H1 (cell line): ENCODE measurements around the gene PANX1. TPM values are rescaled to one million over a fixed set of nuclear protein-coding genes. Genes with fewer than 3 reads are reported as not detected.

Experiments
- CTCF ChIA-PET: fragments of 300-600 bp; sonication (Branson Sonifier 250); formaldehyde crosslinking; loops from one replicate; lab custom pipeline; 2021; ENCODE audit not compliant: partially characterized antibody; lab: Charles Lee
- POLR2A ChIA-PET: fragments of 300-600 bp; sonication (Branson Sonifier 250); formaldehyde crosslinking; loops from one replicate; lab custom pipeline; 2021; ENCODE audit warnings: inconsistent platforms; ENCODE audit not compliant: partially characterized antibody; lab: Charles Lee
- DNase-seq, 2 experiments: peaks; one replicate each; pipeline versions ENCODE4 v3.0.0 to v3.0.0-alpha.2; 2010 to 2022; ENCODE audit warnings: low spot score in 2 of 2, low read depth in 1 of 2, mixed read lengths in 1 of 2
- FAIRE-seq: peaks from 2 replicates; lab custom pipeline; 2011; peaks lifted over from hg19 to GRCh38; lab: Jason Lieb, UNC
- H2AFZ ChIP-seq: 2 replicates; pipeline ENCODE4 v1.8.1; 2012; ENCODE audit warnings: low read length, inconsistent platforms
- H2AK5ac ChIP-seq: 2 replicates; pipeline ENCODE4 v1.6.1; 2013; ENCODE audit warnings: low read depth, low read length
- H2BK120ac ChIP-seq: replicated peaks from 2 replicates; pipeline ENCODE3; 2013; ENCODE audit warnings: low read depth, low read length, inconsistent platforms
- H2BK12ac ChIP-seq: 2 replicates; pipeline ENCODE4 v1.6.1; 2013; ENCODE audit warnings: low read depth, low read length
- H2BK15ac ChIP-seq: 2 replicates; pipeline ENCODE4 v1.6.1; 2013; ENCODE audit warnings: low read length
- H2BK20ac ChIP-seq: 2 replicates; pipeline ENCODE4 v1.6.1; 2013; ENCODE audit warnings: low read length
- H2BK5ac ChIP-seq: 2 replicates; pipeline ENCODE4 v1.6.1; 2013; ENCODE audit warnings: low read depth, low read length
- H3K14ac ChIP-seq: 2 replicates; pipeline ENCODE4 v1.6.1; 2013; ENCODE audit warnings: inconsistent platforms; ENCODE audit not compliant: insufficient read length
- H3K18ac ChIP-seq: 2 replicates; pipeline ENCODE4 v1.6.1; 2013; ENCODE audit warnings: low read length; ENCODE audit errors: extremely low read depth
- H3K23ac ChIP-seq: 2 replicates; pipeline ENCODE4 v1.6.1; 2013; ENCODE audit warnings: inconsistent platforms; ENCODE audit not compliant: insufficient read length
- H3K23me2 ChIP-seq: 2 replicates; pipeline ENCODE4 v1.6.1; 2013; ENCODE audit warnings: low read depth, low read length
- H3K27ac ChIP-seq: 2 replicates; pipeline ENCODE4 v1.6.1; 2011; ENCODE audit warnings: low read depth, low read length, inconsistent platforms
- H3K27me3 ChIP-seq, 4 experiments: replicated peaks in 1 of 4; 1 replicate in 1 of 4; 2 replicates in 3 of 4; pipeline versions ENCODE4 v1.6.1 to v1.8.1; 2011 to 2013; ENCODE audit warnings: low read length in 3 of 4, mild to moderate bottlenecking in 3 of 4, inconsistent platforms in 2 of 4, mixed read lengths in 2 of 4, moderate library complexity in 1 of 4; ENCODE audit not compliant: control insufficient read depth in 3 of 4, insufficient read depth in 3 of 4; ENCODE audit errors: extremely low read depth in 1 of 4
- H3K36me3 ChIP-seq, 4 experiments: 2 replicates each; pipeline versions ENCODE4 v1.6.1 to v1.8.1; 2011 to 2013; ENCODE audit warnings: mild to moderate bottlenecking in 4 of 4, low read length in 3 of 4, moderate library complexity in 2 of 4, control low read depth in 1 of 4, inconsistent platforms in 1 of 4; ENCODE audit not compliant: insufficient read depth in 4 of 4, control insufficient read depth in 2 of 4
- H3K4ac ChIP-seq: replicated peaks from 2 replicates; pipeline ENCODE3; 2013; ENCODE audit warnings: low read length, low read depth, mixed read lengths, inconsistent platforms; ENCODE audit not compliant: insufficient read length
- H3K4me1 ChIP-seq, 4 experiments: replicated peaks in 1 of 4; 1 replicate in 1 of 4; 2 replicates in 3 of 4; pipeline versions ENCODE4 v1.6.1 to v1.8.1; 2011 to 2013; ENCODE audit warnings: low read length in 3 of 4, inconsistent platforms in 2 of 4, mixed read lengths in 1 of 4; ENCODE audit not compliant: insufficient read depth in 4 of 4, control insufficient read depth in 3 of 4
- H3K4me2 ChIP-seq, 2 experiments: 2 replicates each; pipeline versions ENCODE4 v1.6.1 to v1.8.1; 2011 to 2013; ENCODE audit warnings: low read depth in 2 of 2, low read length in 2 of 2, control low read depth in 1 of 2, inconsistent platforms in 1 of 2, mild to moderate bottlenecking in 1 of 2; ENCODE audit not compliant: insufficient read depth in 1 of 2
- H3K4me3 ChIP-seq, 4 experiments: fragments of 200-600, 300-600 bp in 1 of 4; sonication (generic), shearing (Covaris generic), sonication (Bioruptor Twin) in 1 of 4; 2 replicates each; pipeline versions ENCODE4 v1.5.1 to v1.8.1; 2011 to 2016; ENCODE audit warnings: low read length in 4 of 4, low read depth in 3 of 4, control low read depth in 2 of 4, inconsistent platforms in 2 of 4, mild to moderate bottlenecking in 2 of 4, mixed read lengths in 1 of 4, moderate library complexity in 1 of 4; ENCODE audit not compliant: insufficient read depth in 2 of 4; ENCODE audit errors: extremely low read depth in 1 of 4
- H3K56ac ChIP-seq: replicated peaks from 2 replicates; pipeline ENCODE3; 2013; ENCODE audit warnings: low read depth, mild to moderate bottlenecking, mixed read lengths, low read length, inconsistent platforms; ENCODE audit not compliant: insufficient read length
- H3K79me1 ChIP-seq: 2 replicates; pipeline ENCODE4 v1.6.1; 2013; ENCODE audit warnings: low read depth, low read length, control low read depth
- H3K79me2 ChIP-seq, 2 experiments: 2 replicates each; pipeline versions ENCODE4 v1.6.1 to v1.8.1; 2012 to 2013; ENCODE audit warnings: low read length in 2 of 2, mild to moderate bottlenecking in 2 of 2, inconsistent platforms in 1 of 2; ENCODE audit not compliant: insufficient read depth in 2 of 2, control insufficient read depth in 1 of 2
- H3K9ac ChIP-seq, 4 experiments: replicated peaks in 1 of 4; 1 replicate in 1 of 4; 2 replicates in 3 of 4; pipeline versions ENCODE4 v1.6.1 to v1.8.1; 2011 to 2013; ENCODE audit warnings: low read depth in 3 of 4, low read length in 3 of 4, control low read depth in 2 of 4, mild to moderate bottlenecking in 2 of 4, moderate library complexity in 2 of 4, inconsistent platforms in 1 of 4; ENCODE audit errors: extremely low read depth in 1 of 4
- H3K9me3 ChIP-seq, 2 experiments: 2 replicates each; pipeline versions ENCODE4 v1.6.1 to v1.8.1; 2012 to 2013; ENCODE audit warnings: mild to moderate bottlenecking in 2 of 2, moderate library complexity in 2 of 2, control low read depth in 1 of 2, inconsistent platforms in 1 of 2, low read depth in 1 of 2, low read length in 1 of 2, mixed read lengths in 1 of 2; ENCODE audit not compliant: insufficient read depth in 2 of 2
- H4K20me1 ChIP-seq, 2 experiments: replicated peaks in 1 of 2; 2 replicates each; pipeline versions ENCODE3 to v1.8.1; 2011 to 2013; ENCODE audit warnings: inconsistent platforms in 2 of 2, low read length in 2 of 2, mild to moderate bottlenecking in 1 of 2; ENCODE audit not compliant: insufficient read depth in 2 of 2, control insufficient read depth in 1 of 2
- H4K5ac ChIP-seq: 2 replicates; pipeline ENCODE4 v1.6.1; 2013; ENCODE audit warnings: low read length, low read depth, mixed read lengths, inconsistent platforms; ENCODE audit not compliant: insufficient read length
- H4K8ac ChIP-seq: 2 replicates; pipeline ENCODE4 v1.8.0; 2013; ENCODE audit warnings: mild to moderate bottlenecking, moderate library complexity, low read length, inconsistent platforms; ENCODE audit not compliant: insufficient read depth; ENCODE audit errors: extremely low read depth
- H4K91ac ChIP-seq: replicated peaks from 2 replicates; pipeline ENCODE3; 2013; ENCODE audit warnings: low read length, mixed read lengths, inconsistent platforms; ENCODE audit not compliant: insufficient read length
- CHD2 ChIP-seq: IDR thresholded peaks from 2 replicates; pipeline ENCODE4 v1.6.1; 2012; ENCODE audit warnings: low read length, improper control_type of control experiment
- POLR2A ChIP-seq, 2 experiments: IDR thresholded peaks; 1 replicate in 1 of 2; 2 replicates in 1 of 2; pipeline ENCODE4 v1.6.1; 2011; ENCODE audit warnings: low read depth in 2 of 2, low read length in 2 of 2, mild to moderate bottlenecking in 2 of 2; ENCODE audit errors: control extremely low read depth in 1 of 2
- SAP30 ChIP-seq: fragments of 300-600 bp; sonication (generic); IDR thresholded peaks from 2 replicates; pipeline ENCODE4 v1.7.1; 2012; ENCODE audit warnings: low read length, moderate library complexity, mild to moderate bottlenecking, inconsistent platforms; ENCODE audit not compliant: insufficient read depth, insufficient replicate concordance
- SIRT6 ChIP-seq: IDR thresholded peaks from one replicate; pipeline ENCODE4 v1.7.1; 2012; ENCODE audit warnings: low read length, inconsistent platforms
- TAF1 ChIP-seq: IDR thresholded peaks from 2 replicates; pipeline ENCODE4 v1.6.1; 2011; ENCODE audit warnings: mild to moderate bottlenecking, low read depth, low read length
- polyA plus RNA-seq, 7 experiments: library from polyadenylated mRNA; depleted of rRNA in 3 of 7; stranded (reverse) in 5 of 7; unstranded in 2 of 7; fragments of >200 nt in 5 of 7; fragments of 200-250 nt in 2 of 7; gene quantifications; 1 replicate in 5 of 7; 2 replicates in 1 of 7; 4 replicates in 1 of 7; pipeline versions ENCODE4 v1.2.1 to v1.2.3, GENCODE V29; 2011 to 2013; ENCODE audit warnings: missing spikeins in 2 of 7, mixed read lengths in 2 of 7
- total RNA-seq: library from RNA; stranded (reverse); fragmentation: NEBNext Ultra II Directional; extraction: Animal tissue kit (Norgen Biotek cat#: 25700); gene quantifications from 2 replicates; pipeline ENCODE4 v1.2.1, GENCODE V29; 2021

Gene PANX1
- total and polyA plus RNA-seq, 2 of the 8 experiments (the other 6 are each of a cell fraction or from before 2014, with no cell fraction given) = 15.9 to 35.2 TPM

- TF ChIP-seq POLR2A (IDR thresholded peaks at IDR 0.05; ENCODE audit: control extremely low read depth in 1 of 2, low read depth in 2 of 2, low read length in 2 of 2) = no peak; a peak in 1 of 3 replicates
- no peak for TF ChIP-seq SIRT6
- TF ChIP-seq CHD2 = no peak
- no peak for TF ChIP-seq TAF1
- TF ChIP-seq SAP30 = no peak
- H4K5ac ChIP-seq = no peak overlapping the region
- peak overlapping the region; percentile 9; the same call in 1 of the 2 replicates for H2AK5ac ChIP-seq
- no peak for DNase-seq
- peaks cover 0 to 3% of the 10 kb centered on the region in 2 experiments; a peak in 2 of 4 replicates for H3K9me3 ChIP-seq
- H2BK120ac ChIP-seq = peak overlapping the region; percentile 12
- no peak overlapping the region for H3K14ac ChIP-seq
- no peak overlapping the region for H3K56ac ChIP-seq
- H2BK15ac ChIP-seq = peak overlapping the region; percentile 90; the same call in 1 of the 2 replicates
- H4K91ac ChIP-seq = peak overlapping the region; percentile 11
- H2BK20ac ChIP-seq = 0 out of 2 replicates have a peak overlapping the region, but pooled peaks have one; percentile 21
- peak overlapping the region in 2 of 4 experiments; percentile 65 to 95; a peak in 1 of 7 replicates for H3K9ac ChIP-seq
- H3K27ac ChIP-seq = no peak overlapping the region
- peak overlapping the region; percentile 96; the same call in 1 of the 2 replicates for H2BK5ac ChIP-seq
- peak overlapping the region; percentile 24 for H3K4ac ChIP-seq
- peaks cover 10 to 32% (median 14%) of the 10 kb centered on the region in 4 experiments for H3K4me1 ChIP-seq
- no peaks in the 10 kb centered on the region for H3K27me3 ChIP-seq
- H3K79me2 ChIP-seq = peaks cover 29 to 60% of the 10 kb centered on the region in 2 experiments
- peaks cover 13 to 23% of the 10 kb centered on the region in 2 experiments for H4K20me1 ChIP-seq
- 0 out of 8 replicates have a peak, but pooled peaks cover 0 to 4% (median 0%) of the 10 kb centered on the region in 4 experiments for H3K36me3 ChIP-seq
- no peak overlapping the region for H2AFZ ChIP-seq
- POLR2A ChIA-PET = interaction anchor here (1.1 to 2.8 kb wide), 10 partner anchors 8 to 379 kb away, joined by 3 to 32 read pairs (median 3); partner anchors contain the start of gene HEPHL1
- peak overlapping the region; percentile 39; the same call in 1 of the 2 replicates for H4K8ac ChIP-seq
- peaks cover 9% of the 10 kb centered on the region for H3K79me1 ChIP-seq
- no peak for FAIRE-seq
- H2BK12ac ChIP-seq = peak overlapping the region; percentile 75; the same call in 1 of the 2 replicates
- H3K4me2 ChIP-seq = peak overlapping the region; percentile 96 to 97
- peak overlapping the region; percentile 77 to 96 (median 86); a peak in 7 of 8 replicates for H3K4me3 ChIP-seq
- CTCF ChIA-PET = interaction anchor here (0.8 to 2.9 kb wide), 10 partner anchors 9 to 529 kb away, joined by 3 to 12 read pairs (median 4); no protein-coding TSS in a partner anchor
- H3K18ac ChIP-seq = no peak overlapping the region
- H3K23ac ChIP-seq = no peak overlapping the region
- H3K23me2 ChIP-seq = peaks cover 17% of the 10 kb centered on the region
Observed at GRCh38 chr11:94127638-94128037, 1.0 kb upstream of the PANX1 start.
